Adrenal gland (tissue), 5 donors: ENCODE measurements around the gene KCNIP1.

Experiments
- CTCF ChIP-seq, 6 experiments: fragments of 450-650 bp in 4 of 6; fragments of 200-600 bp in 2 of 6; sonication (generic) in 1 of 6; IDR thresholded peaks; 1 replicate in 5 of 6; 2 replicates in 1 of 6; pipeline versions ENCODE4 v1.5.1 to v1.8.0; 2016 to 2021; ENCODE audit warnings: antibody characterized with exemption in 6 of 6, mild to moderate bottlenecking in 2 of 6, moderate library complexity in 1 of 6
- POLR2A ChIP-seq, 2 donors: fragments of 450-650 bp; IDR thresholded peaks; one replicate each; pipeline ENCODE4 v1.6.1; 2017; ENCODE audit warnings: antibody characterized with exemption in 2 of 2, mild to moderate bottlenecking in 2 of 2, moderate library complexity in 1 of 2
- donor health status: DM: no; HTN: no; CAD: no.

DNA sequence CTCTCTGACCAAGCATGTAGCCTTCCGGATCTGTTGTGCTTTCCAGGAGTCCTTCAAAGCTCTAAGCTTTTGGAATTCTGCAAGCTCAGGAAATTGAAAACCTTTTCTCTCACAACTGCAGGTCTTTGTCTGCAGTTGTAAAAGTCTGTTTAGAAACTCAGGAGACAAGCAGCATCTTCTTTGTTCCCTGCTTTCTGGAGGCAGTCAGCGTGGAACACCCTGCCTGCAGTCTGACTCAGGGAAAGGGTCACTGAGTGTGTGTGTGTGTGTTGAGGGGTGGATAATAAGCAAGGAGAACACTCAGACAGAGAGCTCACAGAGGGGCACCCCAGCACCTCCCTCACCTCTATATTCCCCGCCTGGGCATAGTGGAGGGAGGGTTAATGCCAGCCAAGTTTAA, 29.1 kb downstream of the KCNIP1 start:
- TF ChIP-seq POLR2A (IDR thresholded peaks at IDR 0.05) (no peak), CTCF (IDR thresholded peaks at IDR 0.05) (no peak)
